Measurements from ENCODE around the gene APOA4.
"Not testable (repeated sequence)": the region's sequence is repeated elsewhere in the genome, so short reads cannot be mapped to it uniquely, and the experiment has no call there.

Gene APOA4

DNA sequence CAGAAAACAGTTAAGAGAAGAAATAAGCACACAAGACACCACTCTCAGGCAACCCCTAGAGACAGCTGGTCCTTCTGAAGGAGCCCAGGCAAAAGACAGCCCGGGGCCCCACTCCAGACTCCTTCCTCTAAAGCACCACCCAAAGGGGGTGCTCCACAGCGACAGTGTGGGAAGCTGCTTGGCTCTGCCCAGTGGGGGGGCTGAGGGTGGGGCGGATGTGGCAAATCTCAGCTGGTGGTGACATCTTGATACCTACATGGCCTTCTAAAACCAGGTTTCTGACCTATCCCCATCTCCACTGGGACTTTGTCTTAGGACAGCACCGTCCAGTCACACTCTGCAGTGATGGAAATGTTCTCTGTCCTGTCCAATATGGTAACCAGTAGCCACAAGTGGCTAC lies 24.5 kb upstream of the APOA4 start:
- no peak for FAIRE-seq

DNA sequence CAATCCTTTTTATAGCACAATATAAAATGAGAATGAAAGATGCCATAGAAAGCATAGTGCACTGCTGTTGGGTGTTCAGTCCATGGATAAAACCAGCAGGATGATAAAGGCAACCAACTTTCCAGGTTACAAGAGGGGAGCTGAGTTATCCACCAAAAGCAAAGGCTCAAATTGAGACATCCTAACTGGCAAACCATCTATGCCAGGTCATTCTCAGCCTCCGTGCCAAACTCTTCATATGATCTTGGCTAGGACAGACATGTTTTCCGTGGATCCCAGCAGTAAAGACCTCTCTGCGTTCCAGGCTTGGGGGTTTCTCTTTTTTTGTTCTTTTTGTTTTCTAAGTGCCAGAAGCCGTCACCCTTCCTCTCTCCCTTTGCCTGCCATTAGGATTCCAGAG lies 21.6 kb upstream of the APOA4 start:
- FAIRE-seq = no peak

DNA sequence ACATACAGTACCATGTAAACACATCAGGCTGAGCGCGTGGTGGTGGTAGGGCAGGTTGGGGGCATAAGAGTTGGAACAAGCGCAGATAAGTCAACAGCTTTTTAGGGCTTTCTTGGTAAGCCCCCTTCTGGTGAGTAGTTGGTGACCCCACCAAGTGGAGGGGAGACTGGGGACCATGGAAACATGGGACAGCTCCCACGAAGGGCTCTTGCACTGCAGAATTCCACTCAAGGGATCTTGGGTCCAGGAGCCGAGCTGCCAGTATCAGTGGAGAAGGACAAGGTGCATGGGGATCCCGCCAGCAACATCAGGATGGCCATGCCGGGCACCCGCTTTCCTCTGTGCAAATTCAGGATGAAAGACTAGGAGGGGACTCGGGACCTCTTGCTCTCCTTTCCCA lies 20.6 kb upstream of the APOA4 start:
- no peak for FAIRE-seq

DNA sequence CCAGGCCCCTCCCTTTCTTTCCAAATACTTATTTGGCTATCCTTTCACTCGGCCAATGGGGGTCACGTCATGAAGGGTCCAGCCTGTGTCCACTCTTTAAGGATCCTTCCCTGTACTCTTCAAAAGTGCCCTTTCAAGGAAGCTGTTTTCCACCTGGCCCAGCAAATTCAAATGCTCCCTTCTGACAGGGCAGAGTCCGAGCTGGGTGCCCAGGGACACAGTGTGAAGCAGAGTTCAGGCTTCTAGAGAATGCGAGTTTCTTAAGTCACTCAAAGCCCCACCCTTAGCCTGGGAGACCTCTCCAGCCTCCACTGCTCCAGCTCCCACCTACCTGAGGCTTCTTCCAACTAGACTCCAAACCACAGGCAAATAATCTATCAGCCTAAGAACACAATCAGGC lies 19.8 kb upstream of the APOA4 start:
- no peak for FAIRE-seq

DNA sequence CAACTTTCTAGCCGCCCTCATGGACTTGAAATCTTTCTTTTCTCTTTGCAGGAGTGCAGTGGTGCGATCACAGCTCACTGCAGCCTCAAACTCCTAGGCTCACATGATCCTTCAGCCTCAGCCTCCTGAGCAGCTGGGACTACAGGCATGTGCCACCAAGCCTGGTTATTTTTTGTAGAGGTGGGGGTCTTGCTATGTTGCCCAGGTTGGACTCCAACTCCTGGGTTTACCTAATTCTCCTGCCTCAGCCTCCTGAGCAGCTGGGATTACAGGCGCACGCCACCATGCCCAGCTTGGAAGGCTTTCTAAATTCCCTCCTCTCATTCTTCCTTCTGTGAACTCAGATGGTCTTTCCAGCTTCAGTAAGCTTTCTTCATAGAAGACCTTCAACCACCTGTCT lies 19.0 kb upstream of the APOA4 start:
- no peak for FAIRE-seq

DNA sequence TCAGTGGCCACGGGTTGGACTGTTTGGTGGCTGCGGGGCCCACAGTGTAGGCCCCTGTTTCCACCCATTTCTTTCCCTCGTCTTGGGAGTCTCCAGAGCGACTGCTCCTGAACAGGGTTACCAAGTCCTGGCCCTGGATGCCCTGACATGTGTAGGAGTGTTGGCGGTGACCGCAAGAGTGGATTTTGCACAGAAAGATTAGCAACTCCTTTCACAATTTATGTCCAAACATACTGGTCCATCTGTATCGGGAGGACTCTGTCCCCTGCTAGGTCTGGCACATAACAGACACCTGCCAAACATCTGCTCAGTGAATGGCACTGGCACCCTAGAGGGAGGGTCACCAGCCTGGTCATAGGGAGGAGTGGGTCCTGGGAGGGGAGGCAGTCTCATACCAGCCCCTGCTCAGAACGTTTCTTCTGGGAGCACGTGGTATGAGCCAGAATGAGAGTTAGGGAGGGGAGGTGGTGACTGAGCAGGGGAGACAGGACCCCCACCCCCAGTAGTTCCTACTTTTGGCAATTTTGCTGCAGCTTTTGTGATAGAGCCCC lies 17.7 kb upstream of the APOA4 start:
- no peak for FAIRE-seq

DNA sequence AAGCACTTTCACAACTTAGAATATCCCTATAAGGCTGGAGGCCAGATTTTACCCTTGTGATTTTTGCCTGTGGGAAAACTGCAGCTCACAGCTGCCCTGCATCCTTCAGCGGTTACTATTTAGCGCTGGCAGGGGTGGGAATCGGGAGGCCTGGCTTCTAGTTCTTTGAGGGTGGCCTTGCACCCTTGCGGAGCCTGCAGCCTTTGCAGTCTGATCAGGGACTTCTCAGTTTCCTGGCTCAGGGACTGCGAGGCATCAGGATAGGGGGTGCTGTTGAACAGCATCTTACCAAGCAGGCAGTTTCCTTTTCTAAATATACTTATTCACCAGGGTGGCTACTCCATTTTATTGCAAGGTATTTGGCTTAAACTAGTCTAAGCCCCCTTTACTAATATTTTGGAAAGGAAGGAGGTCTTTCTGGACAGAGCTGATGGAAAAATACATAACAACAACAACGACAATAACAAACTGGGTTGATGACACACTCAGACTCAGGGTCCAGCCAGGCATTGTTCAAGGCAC lies 17.2 kb upstream of the APOA4 start:
- FAIRE-seq = no peak

DNA sequence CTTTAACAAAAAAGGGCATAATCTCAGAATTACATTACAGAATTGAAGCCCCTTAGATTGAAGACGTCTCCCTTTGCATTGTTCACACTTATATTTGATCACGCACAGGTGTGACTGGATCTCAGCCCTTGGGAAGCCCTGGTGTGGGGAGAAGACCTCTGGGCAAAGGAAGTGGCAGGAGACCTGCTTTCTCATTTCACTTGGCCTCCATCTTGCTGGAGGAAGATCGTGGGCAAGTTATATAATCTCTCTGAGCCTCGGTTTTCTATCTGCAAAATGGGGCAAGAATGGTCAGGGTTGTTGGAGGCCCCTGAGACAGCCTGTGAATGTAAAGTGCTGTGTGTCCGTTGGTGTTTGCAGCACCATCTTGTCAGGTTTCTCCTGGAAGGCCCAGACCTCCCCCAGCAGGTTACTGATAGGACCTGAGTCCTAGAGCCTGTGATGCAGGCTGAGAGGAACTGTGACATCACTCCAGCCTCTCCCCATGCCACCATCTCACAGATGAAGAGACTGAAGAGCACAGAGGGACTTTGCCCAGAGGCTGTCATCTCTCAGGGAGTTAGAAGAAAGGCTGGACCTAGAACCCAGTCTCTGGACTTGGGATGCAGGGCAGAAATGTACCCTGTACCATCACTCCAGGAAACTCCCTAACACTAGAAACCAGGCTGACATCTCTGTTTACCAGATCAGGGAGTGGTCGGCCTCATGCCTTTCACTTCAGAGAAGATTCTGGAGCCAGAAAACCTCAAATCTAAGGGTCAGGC lies 15.4 kb upstream of the APOA4 start:
- no peak for FAIRE-seq

DNA sequence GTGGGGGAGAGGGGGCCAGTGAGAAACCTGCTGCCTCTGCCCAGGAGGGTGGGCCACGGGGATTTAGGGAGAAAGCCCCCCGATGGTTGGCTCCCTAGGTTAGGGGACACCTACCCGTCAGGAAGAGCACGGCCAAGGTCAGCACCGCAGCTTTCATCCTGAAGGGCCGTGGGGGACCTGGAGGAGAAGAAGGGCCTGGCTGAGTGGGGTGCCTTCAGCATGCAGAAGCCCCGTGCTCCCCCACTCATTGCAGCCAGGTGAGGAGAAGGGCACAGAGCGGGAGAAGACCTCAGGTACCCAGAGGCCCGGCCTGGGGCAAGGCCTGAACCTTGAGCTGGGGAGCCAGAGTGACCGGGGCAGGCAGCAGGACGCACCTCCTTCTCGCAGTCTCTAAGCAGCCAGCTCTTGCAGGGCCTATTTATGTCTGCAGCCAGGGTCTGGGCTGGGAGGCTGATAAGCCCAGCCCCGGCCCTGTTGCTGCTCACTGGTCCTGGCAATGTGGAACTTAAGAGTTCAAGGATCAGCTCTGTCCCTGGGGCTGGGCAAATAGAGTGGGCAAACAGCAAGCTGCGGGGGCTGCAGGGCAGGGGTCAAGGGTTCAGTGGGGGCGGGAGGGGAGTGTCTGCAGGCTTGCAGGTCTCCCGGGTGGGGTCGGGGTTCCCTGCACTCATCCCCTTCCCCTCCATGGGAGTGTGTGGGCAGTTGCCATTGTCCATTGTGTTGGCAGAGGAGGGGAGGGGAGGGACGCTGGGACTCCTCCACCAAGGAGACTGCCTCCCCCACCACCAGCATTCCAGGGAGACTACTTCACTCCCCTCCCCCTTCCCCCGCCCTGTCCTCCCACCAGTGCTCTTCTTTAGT lies 14.4 kb upstream of the APOA4 start, which contains the start of gene APOA1:
Gene APOA1, minus strand, starts transcription at position 392 of the 861 bp plus-strand sequence. Its CDS starts 235 bp downstream, at position 157.
- FAIRE-seq = no peak

DNA sequence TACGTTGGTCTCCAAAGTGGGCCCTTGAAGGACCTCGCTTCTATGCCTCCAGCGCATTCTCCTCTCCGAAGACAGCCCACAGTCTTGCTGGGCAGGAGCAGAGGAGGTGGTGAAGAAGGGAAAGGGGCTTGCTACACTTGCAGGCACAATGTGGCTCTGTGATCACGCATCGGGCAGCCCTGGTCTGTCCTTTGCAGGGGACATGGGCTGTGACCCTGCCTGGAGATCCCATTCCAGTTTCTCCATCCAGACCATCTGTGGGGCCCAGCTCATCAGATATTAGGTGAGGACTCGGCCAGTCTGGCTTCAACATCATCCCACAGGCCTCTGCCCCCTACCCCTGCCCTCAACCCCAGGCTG lies 13.5 kb upstream of the APOA4 start:
- FAIRE-seq = no peak

DNA sequence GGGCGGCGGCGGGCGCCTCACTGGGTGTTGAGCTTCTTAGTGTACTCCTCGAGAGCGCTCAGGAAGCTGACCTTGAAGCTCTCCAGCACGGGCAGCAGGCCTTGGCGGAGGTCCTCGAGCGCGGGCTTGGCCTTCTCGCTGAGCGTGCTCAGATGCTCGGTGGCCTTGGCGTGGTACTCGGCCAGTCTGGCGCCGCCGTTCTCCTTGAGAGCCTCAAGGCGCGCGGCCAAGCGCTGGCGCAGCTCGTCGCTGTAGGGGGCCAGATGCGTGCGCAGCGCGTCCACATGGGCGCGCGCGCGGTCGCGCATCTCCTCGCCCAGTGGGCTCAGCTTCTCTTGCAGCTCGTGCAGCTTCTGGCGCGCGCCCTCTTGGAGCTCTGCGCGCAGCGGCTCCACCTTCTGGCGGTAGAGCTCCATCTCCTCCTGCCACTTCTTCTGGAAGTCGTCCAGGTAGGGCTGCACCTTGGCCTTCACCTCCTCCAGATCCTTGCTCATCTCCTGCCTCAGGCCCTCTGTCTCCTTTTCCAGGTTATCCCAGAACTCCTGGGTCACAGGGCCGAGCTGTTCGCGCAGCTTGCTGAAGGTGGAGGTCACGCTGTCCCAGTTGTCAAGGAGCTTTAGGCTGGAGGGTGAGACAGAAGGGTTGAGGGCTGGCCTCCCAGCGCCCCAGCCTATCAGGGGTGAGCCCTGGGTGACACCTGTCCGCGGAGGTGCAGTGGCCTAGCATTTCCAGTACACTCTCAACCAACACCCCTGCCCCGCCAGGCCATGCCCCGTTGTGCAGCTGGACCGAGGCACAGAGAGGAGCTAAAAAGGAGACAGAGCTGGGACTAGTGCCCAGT lies 12.9 kb upstream of the APOA4 start:
- no peak for FAIRE-seq

DNA sequence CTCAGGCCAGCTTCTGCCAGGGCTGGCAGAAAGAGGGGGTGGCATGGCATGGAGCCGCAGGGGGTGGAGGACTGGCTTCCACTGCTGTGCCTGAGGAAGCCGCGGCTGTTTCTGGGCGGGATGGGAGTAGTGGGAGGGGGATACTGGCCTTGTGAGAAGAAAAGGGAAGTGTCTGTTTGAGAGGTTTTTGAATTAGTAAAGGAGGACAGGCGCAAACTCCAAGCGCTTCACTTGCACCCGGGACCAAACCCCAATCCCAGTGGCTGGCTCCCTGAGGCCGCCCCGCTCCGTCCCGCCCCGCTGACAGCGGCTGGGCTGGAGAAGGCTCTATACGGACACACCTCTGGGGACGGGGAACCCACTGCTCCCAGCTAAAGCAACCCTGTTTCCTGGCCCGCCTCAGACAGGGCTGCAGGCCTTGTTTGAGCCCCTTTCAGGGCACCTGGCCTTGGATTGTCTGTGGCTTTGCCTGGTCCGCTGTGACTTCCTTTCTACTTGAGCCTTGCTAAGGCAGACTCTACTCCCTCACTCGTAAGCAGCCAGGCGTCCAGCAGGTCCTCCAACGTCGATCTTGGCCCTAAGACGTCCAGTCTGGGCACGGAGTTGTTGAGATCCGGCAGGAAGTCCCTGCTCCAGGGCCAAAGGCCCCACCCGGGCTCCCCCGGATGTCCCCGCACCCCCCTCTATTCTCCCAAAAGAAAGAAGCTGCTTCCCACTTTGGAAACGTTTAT lies 12.1 kb upstream of the APOA4 start:
- no peak for FAIRE-seq

DNA sequence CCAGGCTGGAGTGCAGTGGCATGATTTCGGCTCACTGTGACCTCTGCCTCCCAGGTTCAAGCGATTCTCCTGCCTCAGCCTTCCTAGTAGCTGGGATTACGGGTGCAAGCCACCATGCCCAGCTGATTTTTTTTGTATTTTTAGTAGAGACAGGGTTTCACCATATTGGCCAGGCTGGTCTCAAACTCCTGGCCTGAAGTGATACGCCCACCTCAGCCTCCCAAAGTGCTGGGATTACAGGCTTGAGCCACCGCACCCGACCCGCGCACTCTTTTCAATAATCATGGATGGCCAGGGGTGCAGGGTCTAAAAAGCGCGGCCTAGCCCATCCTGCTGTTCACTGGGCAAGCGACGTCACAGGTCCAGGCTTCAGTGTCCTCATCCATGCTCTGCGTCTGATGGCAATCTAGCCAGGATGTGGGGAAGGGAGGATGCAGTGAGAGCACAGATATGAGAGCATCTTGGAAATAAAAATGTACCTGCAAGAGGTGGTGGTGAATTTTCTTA lies 11.5 kb upstream of the APOA4 start:
- FAIRE-seq = not testable (repeated sequence)

DNA sequence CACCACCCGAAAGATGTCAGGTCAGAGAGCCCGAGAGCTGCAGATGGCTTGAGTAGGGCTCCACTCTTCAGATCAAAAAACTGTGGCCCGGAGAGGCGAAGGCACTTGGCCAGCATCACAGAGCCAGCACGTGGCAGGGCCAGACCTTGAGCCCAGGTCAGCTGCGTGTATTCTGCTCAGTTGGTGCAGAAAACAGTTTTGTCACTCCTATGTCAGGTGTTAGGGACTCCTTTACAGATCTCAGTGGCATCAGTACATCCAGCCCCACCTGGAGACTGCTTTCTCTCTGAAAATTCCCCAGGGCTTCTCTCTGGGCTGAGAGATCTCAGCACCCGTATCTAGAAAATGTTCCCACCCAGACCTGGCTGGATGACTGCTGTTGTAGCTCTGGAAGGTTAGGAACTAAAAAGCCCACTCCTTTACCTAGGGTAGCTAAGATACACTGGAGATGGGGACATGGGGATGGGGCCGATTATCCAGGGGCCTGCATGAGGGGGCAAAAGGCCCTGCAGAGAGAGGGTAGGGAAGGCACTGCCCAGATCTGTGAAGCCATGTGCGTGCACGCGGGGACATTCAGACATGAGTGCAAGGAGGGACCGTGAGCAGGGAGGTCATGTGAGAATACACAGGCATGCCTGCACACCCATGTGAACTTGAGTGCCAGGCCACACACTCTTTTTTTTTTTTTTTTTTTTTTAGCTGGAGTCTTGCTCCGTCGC lies 10.9 kb upstream of the APOA4 start:
- no peak for FAIRE-seq

DNA sequence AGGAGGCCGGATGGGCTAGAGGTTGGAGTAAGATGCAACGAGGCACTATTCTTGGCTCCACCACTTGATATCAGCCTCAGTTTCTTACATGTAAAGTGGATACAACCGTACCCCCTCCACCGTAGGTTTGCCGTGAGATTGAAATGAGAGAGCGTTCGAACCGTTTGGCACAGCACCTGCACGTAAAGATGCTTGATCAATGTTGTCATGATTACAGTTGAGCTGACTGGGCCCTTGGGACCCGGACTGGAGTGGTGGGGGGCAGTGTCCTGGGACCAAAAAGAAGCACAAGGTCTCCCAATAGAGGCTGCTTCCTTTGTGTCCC lies 10.3 kb upstream of the APOA4 start:
- FAIRE-seq = no peak

DNA sequence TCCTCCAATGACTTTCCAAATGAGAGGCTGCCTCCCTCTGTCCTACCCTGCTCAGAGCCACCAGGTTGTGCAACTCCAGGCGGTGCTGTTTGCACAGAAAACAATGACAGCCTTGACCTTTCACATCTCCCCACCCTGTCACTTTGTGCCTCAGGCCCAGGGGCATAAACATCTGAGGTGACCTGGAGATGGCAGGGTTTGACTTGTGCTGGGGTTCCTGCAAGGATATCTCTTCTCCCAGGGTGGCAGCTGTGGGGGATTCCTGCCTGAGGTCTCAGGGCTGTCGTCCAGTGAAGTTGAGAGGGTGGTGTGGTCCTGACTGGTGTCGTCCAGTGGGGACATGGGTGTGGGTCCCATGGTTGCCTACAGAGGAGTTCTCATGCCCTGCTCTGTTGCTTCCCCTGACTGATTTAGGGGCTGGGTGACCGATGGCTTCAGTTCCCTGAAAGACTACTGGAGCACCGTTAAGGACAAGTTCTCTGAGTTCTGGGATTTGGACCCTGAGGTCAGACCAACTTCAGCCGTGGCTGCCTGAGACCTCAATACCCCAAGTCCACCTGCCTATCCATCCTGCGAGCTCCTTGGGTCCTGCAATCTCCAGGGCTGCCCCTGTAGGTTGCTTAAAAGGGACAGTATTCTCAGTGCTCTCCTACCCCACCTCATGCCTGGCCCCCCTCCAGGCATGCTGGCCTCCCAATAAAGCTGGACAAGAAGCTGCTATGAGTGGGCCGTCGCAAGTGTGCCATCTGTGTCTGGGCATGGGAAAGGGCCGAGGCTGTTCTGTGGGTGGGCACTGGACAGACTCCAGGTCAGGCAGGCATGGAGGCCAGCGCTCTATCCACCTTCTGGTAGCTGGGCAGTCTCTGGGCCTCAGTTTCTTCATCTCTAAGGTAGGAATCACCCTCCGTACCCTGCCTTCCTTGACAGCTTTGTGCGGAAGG lies 9.5 kb upstream of the APOA4 start:
- no peak for FAIRE-seq

DNA sequence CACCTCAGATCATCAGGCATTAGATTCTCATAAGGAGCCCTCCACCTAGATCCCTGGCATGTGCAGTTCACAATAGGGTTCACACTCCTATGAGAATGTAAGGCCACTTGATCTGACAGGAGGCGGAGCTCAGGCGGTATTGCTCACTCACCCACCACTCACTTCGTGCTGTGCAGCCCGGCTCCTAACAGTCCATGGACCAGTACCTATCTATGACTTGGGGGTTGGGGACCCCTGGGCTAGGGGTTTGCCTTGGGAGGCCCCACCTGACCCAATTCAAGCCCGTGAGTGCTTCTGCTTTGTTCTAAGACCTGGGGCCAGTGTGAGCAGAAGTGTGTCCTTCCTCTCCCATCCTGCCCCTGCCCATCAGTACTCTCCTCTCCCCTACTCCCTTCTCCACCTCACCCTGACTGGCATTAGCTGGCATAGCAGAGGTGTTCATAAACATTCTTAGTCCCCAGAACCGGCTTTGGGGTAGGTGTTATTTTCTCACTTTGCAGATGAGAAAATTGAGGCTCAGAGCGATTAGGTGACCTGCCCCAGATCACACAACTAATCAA lies 8.8 kb upstream of the APOA4 start:
- FAIRE-seq = no peak

DNA sequence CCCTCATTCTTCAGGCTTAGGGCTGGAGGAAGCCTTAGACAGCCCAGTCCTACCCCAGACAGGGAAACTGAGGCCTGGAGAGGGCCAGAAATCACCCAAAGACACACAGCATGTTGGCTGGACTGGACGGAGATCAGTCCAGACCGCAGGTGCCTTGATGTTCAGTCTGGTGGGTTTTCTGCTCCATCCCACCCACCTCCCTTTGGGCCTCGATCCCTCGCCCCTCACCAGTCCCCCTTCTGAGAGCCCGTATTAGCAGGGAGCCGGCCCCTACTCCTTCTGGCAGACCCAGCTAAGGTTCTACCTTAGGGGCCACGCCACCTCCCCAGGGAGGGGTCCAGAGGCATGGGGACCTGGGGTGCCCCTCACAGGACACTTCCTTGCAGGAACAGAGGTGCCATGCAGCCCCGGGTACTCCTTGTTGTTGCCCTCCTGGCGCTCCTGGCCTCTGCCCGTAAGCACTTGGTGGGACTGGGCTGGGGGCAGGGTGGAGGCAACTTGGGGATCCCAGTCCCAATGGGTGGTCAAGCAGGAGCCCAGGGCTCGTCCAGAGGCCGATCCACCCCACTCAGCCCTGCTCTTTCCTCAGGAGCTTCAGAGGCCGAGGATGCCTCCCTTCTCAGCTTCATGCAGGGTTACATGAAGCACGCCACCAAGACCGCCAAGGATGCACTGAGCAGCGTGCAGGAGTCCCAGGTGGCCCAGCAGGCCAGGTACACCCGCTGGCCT lies 7.2 kb upstream of the APOA4 start:
- FAIRE-seq = no peak

Measured in A204.1 (cell line).